ENCODE results near the gene APLP2.

Gene APLP2

DNA sequence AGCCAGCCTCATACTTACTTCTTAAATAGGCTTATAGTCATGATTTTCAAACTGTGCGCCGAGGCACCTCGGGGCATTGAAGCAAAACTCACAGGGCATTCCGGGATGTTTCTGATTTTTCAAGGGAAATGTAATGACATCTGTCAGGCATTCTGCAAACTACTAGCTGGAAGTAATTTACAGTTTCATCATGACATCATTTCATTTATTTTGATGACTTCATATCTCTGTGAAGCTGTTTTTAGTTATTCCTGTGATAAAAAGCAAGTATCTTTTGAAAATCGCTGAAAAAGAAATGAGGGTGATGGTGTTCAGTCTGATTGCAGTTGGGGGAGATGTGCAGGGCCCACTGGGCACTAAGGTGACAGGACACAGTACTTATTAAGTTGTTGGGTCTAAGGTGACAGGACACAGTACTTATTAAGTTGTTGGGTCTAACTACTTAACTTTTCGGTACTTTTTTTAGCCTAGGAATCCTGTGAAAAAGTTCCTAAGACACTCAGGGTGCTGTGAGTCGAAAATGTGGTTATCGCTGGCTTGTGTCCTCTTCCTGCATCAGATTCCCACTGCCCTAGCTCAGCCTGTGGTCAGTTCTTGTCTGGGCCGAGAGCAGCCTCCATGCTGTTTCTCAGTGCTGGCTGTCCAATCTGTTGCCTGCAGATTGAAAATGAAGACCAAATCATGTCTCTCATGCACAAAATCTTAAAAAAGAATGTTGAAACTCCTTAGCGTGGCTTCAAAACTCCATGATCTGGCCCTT is 42.6 kb downstream of the APLP2 start:
- H3K4me3 ChIP-seq (replicated peaks; ENCODE audit: low read depth, low read length): no peak overlapping the region
- DNase-seq (ENCODE audit: extremely low read depth, low read depth): no peak
- TF ChIP-seq, protein P1, sequence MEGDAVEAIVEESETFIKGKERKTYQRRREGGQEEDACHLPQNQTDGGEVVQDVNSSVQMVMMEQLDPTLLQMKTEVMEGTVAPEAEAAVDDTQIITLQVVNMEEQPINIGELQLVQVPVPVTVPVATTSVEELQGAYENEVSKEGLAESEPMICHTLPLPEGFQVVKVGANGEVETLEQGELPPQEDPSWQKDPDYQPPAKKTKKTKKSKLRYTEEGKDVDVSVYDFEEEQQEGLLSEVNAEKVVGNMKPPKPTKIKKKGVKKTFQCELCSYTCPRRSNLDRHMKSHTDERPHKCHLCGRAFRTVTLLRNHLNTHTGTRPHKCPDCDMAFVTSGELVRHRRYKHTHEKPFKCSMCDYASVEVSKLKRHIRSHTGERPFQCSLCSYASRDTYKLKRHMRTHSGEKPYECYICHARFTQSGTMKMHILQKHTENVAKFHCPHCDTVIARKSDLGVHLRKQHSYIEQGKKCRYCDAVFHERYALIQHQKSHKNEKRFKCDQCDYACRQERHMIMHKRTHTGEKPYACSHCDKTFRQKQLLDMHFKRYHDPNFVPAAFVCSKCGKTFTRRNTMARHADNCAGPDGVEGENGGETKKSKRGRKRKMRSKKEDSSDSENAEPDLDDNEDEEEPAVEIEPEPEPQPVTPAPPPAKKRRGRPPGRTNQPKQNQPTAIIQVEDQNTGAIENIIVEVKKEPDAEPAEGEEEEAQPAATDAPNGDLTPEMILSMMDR (IDR thresholded peaks at IDR 0.05; ENCODE audit: low read depth, low read length, missing control alignments): no peak

DNA sequence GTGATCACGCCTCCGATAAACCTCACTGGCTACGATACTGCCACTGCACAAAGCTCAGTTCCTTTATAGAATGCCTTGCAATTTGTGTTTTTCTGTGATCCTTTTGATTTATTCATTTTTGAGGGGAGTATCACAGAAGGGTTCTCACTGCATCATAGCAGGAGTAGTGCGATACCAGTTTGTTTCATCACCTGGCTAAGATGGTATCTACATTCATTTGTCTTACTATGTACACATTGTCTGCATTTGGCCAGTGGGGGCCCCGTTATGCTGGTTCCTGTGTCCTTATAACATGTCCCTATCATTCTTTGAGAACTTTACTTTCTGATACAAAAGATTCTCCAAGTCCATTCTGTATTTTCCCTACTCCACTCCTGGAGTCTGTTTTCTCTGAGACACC is 44.6 kb downstream of the APLP2 start:
- DNase-seq (ENCODE audit: extremely low read depth, low read depth): no peak
- TF ChIP-seq, protein P1 (IDR thresholded peaks at IDR 0.05; ENCODE audit: low read depth, low read length, missing control alignments): no peak
- H3K4me3 ChIP-seq (replicated peaks; ENCODE audit: low read depth, low read length): no peak overlapping the region

DNA sequence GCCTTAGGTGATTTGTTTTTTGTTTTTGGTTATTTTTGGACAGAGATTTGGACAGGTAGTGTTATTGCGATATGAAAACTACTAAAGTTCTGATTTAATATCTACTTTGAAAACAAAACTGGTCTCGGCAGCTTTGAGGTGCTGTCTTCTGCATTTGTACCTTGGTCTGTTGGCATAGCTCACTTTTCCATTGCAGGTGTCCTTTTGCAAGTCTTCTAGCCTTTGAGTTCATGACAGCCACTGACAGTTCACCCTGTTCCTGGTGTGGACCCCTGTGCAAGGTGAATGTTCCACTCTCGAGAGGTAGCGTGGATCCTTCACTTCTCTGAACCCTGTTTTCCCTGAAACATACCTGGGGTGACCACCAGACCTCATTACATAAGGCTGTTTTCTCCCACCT is 45.0 kb downstream of the APLP2 start:
- no peak for DNase-seq (ENCODE audit: extremely low read depth, low read depth)
- TF ChIP-seq, protein P1 (IDR thresholded peaks at IDR 0.05; ENCODE audit: low read depth, low read length, missing control alignments): no peak
- H3K4me3 ChIP-seq (replicated peaks; ENCODE audit: low read depth, low read length): no peak overlapping the region

DNA sequence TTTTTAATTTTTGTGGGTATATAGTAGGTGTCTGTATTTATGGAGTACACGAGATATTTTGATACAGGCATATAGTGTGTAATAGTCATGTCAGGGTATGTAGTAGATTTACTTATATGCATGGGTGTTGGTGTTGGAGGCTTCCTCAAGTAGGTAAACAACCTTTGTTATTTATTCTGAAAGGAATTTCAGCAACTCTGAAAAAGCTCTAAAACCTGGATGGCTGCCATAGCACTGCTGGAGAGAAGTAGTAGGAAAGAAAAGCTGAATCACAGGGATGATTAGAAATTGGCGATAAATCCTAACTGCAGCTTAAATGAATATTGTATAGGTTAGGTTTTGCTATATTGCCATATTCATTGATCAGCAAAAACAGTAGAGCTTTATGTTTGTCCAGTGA is 45.5 kb downstream of the APLP2 start:
- DNase-seq (ENCODE audit: extremely low read depth, low read depth): no peak
- TF ChIP-seq, protein P1 (IDR thresholded peaks at IDR 0.05; ENCODE audit: low read depth, low read length, missing control alignments): no peak
- H3K4me3 ChIP-seq (replicated peaks; ENCODE audit: low read depth, low read length): no peak overlapping the region

DNA sequence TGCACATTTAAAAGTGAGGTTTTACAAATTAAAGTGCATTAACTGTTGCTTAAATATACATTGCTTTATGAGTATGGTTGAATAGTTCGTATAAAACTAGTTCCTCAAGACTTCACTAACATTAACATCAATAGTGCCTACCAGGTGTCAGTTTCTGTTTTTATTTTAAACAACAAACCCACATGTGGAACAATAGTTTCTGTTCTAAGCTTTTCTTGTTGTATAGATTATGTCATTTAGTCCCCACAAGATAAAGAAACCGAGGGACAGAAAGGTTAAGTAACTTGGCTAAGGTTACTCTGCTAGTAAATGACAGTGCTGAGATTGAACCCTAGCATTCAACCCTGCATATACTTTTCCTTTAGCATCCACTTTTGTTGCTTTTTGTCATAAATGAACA is 48.5 kb downstream of the APLP2 start:
- TF ChIP-seq, protein P1 (IDR thresholded peaks at IDR 0.05; ENCODE audit: low read depth, low read length, missing control alignments): no peak
- DNase-seq (ENCODE audit: extremely low read depth, low read depth): no peak
- no peak overlapping the region for H3K4me3 ChIP-seq (replicated peaks; ENCODE audit: low read depth, low read length)

DNA sequence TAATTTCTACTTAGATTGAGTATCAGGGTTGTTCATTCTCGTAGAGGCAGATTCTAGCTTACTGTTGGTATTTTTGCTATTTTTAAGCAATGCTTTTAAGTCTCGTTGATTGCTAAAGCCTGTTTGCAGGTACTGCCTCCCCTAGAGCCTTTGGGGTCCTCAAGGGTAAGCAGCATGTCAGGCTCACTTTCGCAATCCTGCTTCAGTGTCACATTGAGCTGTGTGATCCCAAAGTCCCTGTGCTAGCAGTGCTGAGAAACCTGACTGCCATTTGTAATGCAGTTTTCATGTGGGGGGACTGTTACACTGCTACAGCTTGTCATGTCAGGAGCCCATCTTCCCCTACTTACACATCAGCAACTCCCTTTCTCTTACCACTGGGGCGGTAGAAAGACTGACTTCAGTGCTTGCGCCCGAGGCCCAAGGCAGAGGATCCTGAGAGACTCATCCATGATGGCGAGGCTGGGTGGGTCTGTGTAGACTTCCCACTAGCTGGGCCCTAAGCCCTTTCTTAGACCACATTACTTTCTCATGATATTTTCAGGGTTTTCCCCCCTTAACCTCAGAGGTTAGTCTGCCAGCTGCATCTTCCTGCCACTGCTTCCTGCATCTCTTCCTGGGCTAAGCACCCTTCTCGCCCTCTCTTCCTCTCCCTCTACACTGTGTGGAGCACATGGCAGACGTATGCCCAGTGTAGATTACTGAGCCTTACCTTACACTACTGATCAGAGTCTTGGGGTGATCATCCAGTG is 49.1 kb downstream of the APLP2 start:
- H3K4me3 ChIP-seq (replicated peaks; ENCODE audit: low read depth, low read length): no peak overlapping the region
- TF ChIP-seq, protein P1 (IDR thresholded peaks at IDR 0.05; ENCODE audit: low read depth, low read length, missing control alignments): no peak
- no peak for DNase-seq (ENCODE audit: extremely low read depth, low read depth)

All from HFF-Myc (cell line).